Measurements from ENCODE around the gene OR2J2. TPM values are rescaled to one million over a fixed set of nuclear protein-coding genes. Genes with fewer than 3 reads are reported as not detected.

OR2J2 gene
- total RNA-seq: not detected in 2 replicates

GRCh38 chr6:29170607-29171006 is at the start of gene OR2J2:
Gene OR2J2 (plus strand): TSS chr6:29170907. CDS start chr6:29173636, 2,729 bp downstream.

Other genes starting within 250 kb of the OR2J2 start
- 49.8 and 50.5 TPM in 2 replicates for gene TRIM27, start 246.9 kb upstream of the OR2J2 start, total RNA-seq
- gene ZNF311, start 165.6 kb upstream of the OR2J2 start, total RNA-seq: 0.97 and 1.1 TPM in 2 replicates
- not detected in 2 replicates for gene OR2W1, start 125.7 kb upstream of the OR2J2 start, total RNA-seq
- not detected in 2 replicates for gene OR2B3, start 83.6 kb upstream of the OR2J2 start, total RNA-seq
- gene OR2J1, start 71.4 kb upstream of the OR2J2 start, total RNA-seq: not detected in 2 replicates
- not detected in 2 replicates for gene OR2J3, start 62.8 kb upstream of the OR2J2 start, total RNA-seq
- gene OR14J1, start 130.8 kb downstream of the OR2J2 start, total RNA-seq: not detected in 2 replicates
- gene OR5V1, start 198.0 kb downstream of the OR2J2 start, total RNA-seq: not detected in 2 replicates
- not detected in 2 replicates for gene OR12D3, start 204.4 kb downstream of the OR2J2 start, total RNA-seq
- gene OR12D2, start 224.7 kb downstream of the OR2J2 start, total RNA-seq: not detected in 2 replicates
- gene OR12D1, start 244.0 kb downstream of the OR2J2 start, total RNA-seq: not detected in 2 replicates

Measured in cardiac atrium fibroblast (primary cell).